Measurements from ENCODE around the gene LRRC49.
"Not testable (repeated sequence)": the region's sequence is repeated elsewhere in the genome, so short reads cannot be mapped to it uniquely, and the experiment has no call there.

The LRRC49 gene

DNA sequence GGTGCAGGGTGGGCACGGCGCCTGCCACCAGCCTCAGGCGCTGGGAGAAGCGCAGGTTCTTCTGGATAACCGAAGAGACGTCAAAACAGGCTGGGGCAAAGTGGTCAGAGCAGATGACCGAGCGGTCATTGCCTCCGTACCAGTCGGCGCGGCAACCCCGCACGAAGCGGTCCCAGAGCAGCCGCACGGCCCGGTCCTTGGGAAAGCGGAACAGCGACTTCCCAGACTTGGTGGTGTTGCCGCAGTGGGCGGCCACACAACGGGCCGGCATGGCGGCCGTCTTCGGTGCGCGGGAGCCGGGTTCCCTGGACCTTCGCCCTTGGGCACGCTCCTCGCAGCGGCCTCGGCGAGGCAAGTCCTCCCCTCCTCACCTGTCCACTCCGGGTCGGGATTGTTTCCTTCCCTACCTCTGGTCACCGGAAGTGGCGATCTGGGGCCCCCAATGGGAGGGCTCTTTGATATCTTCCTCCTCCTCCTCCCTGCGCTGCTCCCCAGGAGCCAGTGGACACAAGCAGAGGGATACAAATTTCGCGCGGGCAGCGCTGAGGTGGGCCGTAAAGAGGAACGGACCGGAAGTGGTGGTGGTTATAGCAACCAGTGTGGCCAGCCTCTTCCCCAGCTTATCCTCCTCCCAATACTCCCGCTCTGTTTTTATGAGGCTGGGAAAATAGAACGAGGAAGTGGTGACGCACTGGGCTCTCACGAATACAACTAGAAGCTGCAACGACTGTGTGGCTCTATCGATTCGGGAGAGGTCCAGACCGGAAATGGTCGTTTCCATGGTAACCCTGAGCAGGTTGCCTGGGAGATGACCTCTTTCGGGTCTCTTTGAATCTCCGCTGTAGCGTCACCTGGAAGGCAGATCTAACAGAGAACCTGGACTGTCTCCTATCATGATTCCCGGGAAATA, at the start of gene LRRC49, which contains the start of gene THAP10:
Gene LRRC49 (plus strand): TSS at position 825 of the 910 bp plus-strand sequence. CDS start 69 bp downstream, at position 894.
Gene THAP10 (minus strand): TSS at position 432 of the 910 bp plus-strand sequence. CDS start 161 bp downstream, at position 271.
- no peak for DNase-seq (ENCODE audit: low read depth)

GRCh38 chr15:70845602-70846360, 46.8 kb upstream of the LRRC49 start:
- DNase-seq (ENCODE audit: low read depth) = no peak

GRCh38 chr15:70851889-70852288, 40.7 kb upstream of the LRRC49 start:
- no peak for DNase-seq (ENCODE audit: low read depth)

- no peak for DNase-seq (ENCODE audit: low read depth)
Measured at GRCh38 chr15:70852501-70853317, 39.9 kb upstream of the LRRC49 start.

DNA sequence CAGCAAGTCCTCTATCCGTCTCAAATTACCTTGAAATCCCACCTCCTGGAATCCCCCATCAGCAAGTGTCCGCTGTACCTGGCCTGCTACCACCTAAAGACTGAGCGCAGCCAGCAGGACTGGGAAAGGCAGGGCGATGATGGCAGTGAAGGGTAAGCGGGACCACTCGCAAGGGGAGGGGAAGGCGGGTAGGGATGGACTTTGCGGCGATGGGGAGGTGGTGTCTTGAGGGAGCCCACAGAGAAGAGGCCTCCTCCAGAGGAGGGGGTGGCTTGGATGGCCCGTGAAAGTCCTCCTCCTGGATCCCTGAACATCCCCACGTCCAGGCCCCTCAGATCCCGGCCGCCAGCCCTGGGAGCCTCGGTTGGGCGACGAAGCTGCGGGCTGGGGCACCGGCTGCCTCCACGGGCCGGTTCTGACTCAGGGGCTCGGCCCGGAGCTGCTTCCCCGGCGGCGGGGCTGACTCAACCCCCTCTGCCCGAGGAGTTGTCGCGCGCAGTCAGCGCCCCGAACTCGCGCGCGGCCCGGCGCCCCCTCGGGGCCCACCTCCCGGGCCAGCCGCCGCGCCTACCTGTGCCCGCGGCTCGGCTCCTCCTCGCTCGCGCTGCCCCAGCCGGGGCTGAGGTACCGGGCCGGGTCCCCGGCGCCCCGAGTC, 39.2 kb upstream of the LRRC49 start:
- no peak for DNase-seq (ENCODE audit: low read depth)

GRCh38 chr15:70853973-70854665, 38.5 kb upstream of the LRRC49 start, which contains the start of gene LARP6:
Gene LARP6 (minus strand): TSS chr15:70854157. CDS start chr15:70854088, 69 bp downstream.
- no peak for DNase-seq (ENCODE audit: low read depth)

GRCh38 chr15:70854666-70854976, 38.0 kb upstream of the LRRC49 start:
- no peak for DNase-seq (ENCODE audit: low read depth)

GRCh38 chr15:70855764-70856163, 36.9 kb upstream of the LRRC49 start:
- no peak for DNase-seq (ENCODE audit: low read depth)

DNA sequence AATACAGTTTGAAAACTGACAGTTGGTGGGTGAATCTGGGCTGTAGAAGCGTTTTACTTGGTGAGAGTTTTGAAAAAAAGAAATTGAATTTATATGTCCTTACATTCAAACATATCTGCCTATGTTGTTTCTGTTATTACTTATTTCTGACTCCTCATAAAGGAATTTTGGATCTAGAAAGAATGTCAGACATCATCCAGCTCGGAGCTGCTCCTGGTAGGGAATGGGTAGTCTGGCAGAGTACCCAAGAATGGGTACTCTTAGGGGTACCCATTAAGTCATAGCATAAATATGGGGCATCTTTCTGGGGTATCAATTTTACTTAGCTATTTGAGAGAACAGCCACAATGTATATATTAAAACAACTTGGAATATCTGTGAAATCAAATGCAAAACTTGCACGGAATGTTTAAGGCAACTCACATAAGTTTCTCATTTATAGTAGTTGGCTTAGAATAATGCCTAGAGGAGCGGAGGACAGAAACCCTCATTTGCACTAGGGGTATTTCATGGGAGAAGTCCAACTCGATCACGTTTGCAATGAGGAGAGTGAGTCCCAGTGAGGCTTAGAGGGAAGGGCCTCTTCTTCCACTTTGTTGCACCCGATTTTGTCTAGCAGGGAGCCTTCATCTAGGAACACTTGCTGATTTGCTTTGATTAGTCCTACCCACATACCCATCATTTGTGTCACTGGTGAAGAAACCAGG, 36.3 kb upstream of the LRRC49 start:
- DNase-seq (ENCODE audit: low read depth) = no peak

- DNase-seq (ENCODE audit: low read depth) = no peak
Measured at GRCh38 chr15:70856884-70857561, 35.6 kb upstream of the LRRC49 start.

- DNase-seq (ENCODE audit: low read depth) = no peak
Measured at GRCh38 chr15:70857562-70858285, 34.9 kb upstream of the LRRC49 start.

- DNase-seq (ENCODE audit: low read depth) = not testable (repeated sequence)
Measured at GRCh38 chr15:70858614-70859321, 33.9 kb upstream of the LRRC49 start.

DNA sequence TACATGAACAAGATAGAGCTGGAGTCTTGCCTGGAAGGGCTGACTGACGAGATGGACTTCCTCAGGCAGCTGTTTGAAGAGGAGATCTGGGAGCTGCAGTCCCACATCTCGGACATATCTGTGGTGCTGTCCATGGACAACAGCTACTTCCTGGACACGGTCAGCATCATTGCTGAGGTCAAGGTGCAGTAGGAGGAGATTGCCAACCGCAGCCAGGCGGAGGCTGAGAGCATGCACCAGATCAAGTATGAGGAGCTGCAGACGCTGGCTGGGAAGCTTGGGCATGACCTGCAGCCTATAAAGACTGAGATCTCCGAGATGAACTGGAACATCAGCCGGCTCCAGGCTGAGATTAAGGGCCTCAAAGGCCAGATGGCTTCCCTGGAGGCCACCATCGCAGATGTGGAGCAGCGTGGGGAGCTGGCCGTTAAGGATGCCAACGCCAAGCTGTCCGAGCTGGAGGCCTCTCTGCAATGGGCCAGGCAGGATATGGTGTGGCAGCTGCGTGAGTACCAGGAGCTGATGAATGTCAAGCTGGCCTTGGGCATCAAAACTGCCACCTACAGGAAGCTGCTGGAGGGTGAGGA, 33.2 kb upstream of the LRRC49 start:
- DNase-seq (ENCODE audit: low read depth) = no peak

DNA sequence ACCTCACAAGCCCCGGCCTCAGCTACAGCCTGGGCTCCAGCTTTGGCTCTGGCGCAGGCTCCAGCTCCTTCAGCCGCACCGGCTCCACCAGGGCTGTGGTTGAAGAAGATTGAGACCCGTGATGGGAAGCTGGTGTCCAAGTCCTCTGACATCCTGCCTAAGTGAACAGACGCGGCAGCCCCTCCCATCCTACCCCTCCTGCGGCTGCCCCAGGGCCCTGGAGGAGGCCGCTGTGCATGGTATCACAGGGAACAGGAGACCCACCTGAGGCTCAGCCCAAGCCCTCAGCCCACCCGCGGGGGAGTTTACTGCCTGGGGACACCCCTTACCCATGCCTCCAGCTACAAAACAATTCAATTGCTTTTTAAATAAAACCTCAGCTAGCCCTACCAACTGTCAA, 32.6 kb upstream of the LRRC49 start:
- DNase-seq (ENCODE audit: low read depth) = no peak

DNA sequence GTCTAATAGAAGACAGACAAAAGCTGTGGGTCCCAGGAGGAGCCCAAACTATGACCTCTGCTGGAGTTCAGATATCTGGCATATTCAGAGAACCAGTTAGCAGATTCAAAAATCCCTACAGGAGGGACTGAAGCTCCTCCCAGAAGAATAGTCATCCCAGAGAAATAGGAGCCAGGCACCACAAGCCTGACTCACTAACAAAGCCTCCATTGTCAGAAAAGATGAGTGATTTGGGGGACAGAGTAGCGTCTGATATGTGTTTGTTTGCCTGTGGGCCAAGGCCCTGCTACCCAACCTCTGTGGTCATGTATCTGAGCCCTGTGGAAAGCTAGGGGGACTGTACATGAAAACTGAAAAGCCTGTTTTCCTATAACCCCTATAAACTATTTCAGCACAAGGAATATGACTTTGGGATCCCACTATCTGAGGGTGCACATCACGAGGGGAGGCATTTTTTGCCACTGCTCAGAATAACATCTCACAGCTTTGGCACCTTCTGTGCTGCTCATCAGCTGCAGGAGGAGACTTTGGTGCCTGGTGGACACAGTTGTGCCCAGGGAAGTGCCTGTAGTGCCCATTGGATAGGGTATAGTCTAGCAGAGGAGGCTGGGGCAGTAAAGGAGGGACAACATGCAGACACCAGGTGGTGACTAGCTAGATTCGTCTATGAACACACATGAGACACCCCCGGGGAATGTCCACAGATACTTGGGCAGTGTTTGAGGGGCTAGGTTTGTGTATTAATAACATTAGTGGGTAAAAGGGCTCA, 29.0 kb upstream of the LRRC49 start:
- DNase-seq (ENCODE audit: low read depth) = no peak

DNA sequence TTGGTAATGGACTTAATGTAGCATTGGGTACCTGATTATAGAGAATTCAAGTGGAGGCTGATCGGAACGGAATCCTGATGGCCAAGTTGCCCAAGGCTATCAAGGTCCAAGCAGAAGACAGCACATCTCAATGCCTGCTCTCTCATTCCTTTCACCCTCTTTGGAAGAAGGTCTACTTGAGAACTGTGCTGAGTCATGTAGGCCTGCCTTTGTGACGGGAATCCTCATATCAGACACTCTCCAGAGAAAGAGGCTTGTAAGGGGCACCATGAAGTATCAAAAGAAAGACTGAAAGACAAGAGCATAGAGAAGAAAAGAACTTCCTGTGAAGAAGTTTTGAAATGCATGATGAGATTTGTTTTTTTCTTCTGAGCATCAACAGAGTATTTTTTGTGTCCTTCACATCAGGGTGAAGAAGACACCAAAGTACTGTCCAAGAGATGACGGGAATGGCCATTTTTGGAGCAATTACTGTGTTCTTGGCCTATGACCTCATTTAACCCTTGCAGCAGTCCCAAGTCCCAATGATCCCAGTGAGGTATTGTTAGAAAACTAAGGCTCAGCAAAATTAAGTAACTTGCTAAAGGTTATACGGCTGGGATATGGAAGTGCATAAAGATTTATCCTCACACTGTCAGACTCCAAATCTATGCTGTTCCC, 25.5 kb upstream of the LRRC49 start:
- no peak for DNase-seq (ENCODE audit: low read depth)
